OCI-LY7 (cell line): ENCODE measurements around the gene ZFHX3. TPM values are rescaled to one million over a fixed set of nuclear protein-coding genes. Genes with fewer than 3 reads are reported as not detected.

Source experiments
- BruUV-seq: library from RNA; stranded (reverse); fragments of 400-500 nt; replicated peaks from 2 replicates; lab custom pipeline; 2021; lab: Mats Ljungman, UMichigan
- CTCF ChIA-PET: fragments of 300-600 bp; sonication (Branson Sonifier 250); formaldehyde crosslinking; loops from one replicate; lab custom pipeline; 2022; ENCODE audit warnings: antibody characterized with exemption; ENCODE audit not compliant: unreplicated experiment; lab: Charles Lee
- POLR2A ChIA-PET: fragments of 300-600 bp; sonication (Branson Sonifier 250); formaldehyde crosslinking; loops from one replicate; lab custom pipeline; 2022; ENCODE audit warnings: antibody characterized with exemption; lab: Charles Lee
- DNase-seq: peaks from one replicate; pipeline ENCODE4 v3.0.0-alpha.2; 2015; ENCODE audit warnings: low spot score
- H2AFZ ChIP-seq: fragments of 200-600 bp; sonication (generic), shearing (Covaris generic); 2 replicates; pipeline ENCODE4 v1.6.1; 2014; ENCODE audit warnings: mild to moderate bottlenecking, antibody characterized with exemption, low read length, moderate library complexity
- H3K27ac ChIP-seq: fragments of 200-600 bp; sonication (generic); 2 replicates; pipeline ENCODE4 v1.5.1; 2014; ENCODE audit warnings: mixed run types, low read depth, mild to moderate bottlenecking, moderate library complexity, low read length, inconsistent platforms; ENCODE audit not compliant: poor library complexity, severe bottlenecking
- H3K36me3 ChIP-seq: fragments of 200-600 bp; sonication (generic); 2 replicates; pipeline ENCODE4 v1.6.1; 2014; ENCODE audit warnings: mild to moderate bottlenecking, antibody characterized with exemption, low read length, moderate library complexity, mixed read lengths; ENCODE audit not compliant: insufficient read depth
- H3K4me1 ChIP-seq: fragments of 200-600 bp; sonication (generic); 2 replicates; pipeline ENCODE4 v1.5.1; 2014; ENCODE audit warnings: mild to moderate bottlenecking, low read length; ENCODE audit not compliant: insufficient read depth, poor library complexity, severe bottlenecking
- H3K4me2 ChIP-seq: fragments of 200-600 bp; sonication (generic); 2 replicates; pipeline ENCODE4 v1.6.1; 2014; ENCODE audit warnings: mild to moderate bottlenecking, low read length
- H3K4me3 ChIP-seq: fragments of 200-600 bp; sonication (generic); 2 replicates; pipeline ENCODE4 v1.5.1; 2014; ENCODE audit warnings: mild to moderate bottlenecking, low read depth, low read length; ENCODE audit not compliant: poor library complexity, severe bottlenecking
- H3K79me2 ChIP-seq: fragments of 200-600 bp; sonication (generic); 2 replicates; pipeline ENCODE4 v1.6.1; 2016; ENCODE audit warnings: low read depth, mild to moderate bottlenecking, low read length, moderate library complexity, mixed read lengths; ENCODE audit not compliant: insufficient read depth
- H3K9me2 ChIP-seq: fragments of 200-600 bp; sonication (generic); 2 replicates; pipeline ENCODE4 v1.6.1; 2016; ENCODE audit warnings: mild to moderate bottlenecking, low read length, mixed read lengths; ENCODE audit not compliant: insufficient read depth
- H3K9me3 ChIP-seq: fragments of 200-600 bp; sonication (generic); 2 replicates; pipeline ENCODE4 v1.6.1; 2014; ENCODE audit warnings: mild to moderate bottlenecking, mixed run types, low read length, mixed read lengths
- H4K20me1 ChIP-seq: fragments of 200-600 bp; sonication (generic); 2 replicates; pipeline ENCODE4 v1.6.1; 2014; ENCODE audit warnings: mild to moderate bottlenecking, antibody characterized with exemption, low read length, moderate library complexity, mixed read lengths; ENCODE audit not compliant: insufficient read depth
- EZH2phosphoT487 ChIP-seq: fragments of 200-600 bp; sonication (generic); IDR thresholded peaks from 2 replicates; pipeline ENCODE4 v1.6.1; 2018; ENCODE audit warnings: low read depth, borderline replicate concordance, mild to moderate bottlenecking, mixed run types, antibody characterized with exemption, low read length, moderate library complexity, mixed read lengths
- intact Hi-C: fragments of 100-400 bp; cut with micrococcal nuclease; formaldehyde crosslinking; loops from one replicate; pipeline ENCODE4 v1.10.0; 2022; ENCODE audit not compliant: unreplicated experiment
- total RNA-seq, 2 experiments: library from RNA; depleted of rRNA in 1 of 2; stranded (reverse); fragments of >200 nt in 1 of 2; shearing (Covaris generic) in 1 of 2; gene quantifications; 2 replicates each; pipeline ENCODE4 v1.2.3, GENCODE V29; 2014 to 2022
- TF ChIP-seq, protein P1 (sequence below): fragments of 200-600 bp; sonication (generic); conservative IDR thresholded peaks from 2 replicates; pipeline ENCODE4 v1.5.1; 2014; ENCODE audit warnings: mild to moderate bottlenecking, antibody characterized with exemption, low read length, moderate library complexity, mixed read lengths

Gene ZFHX3
- total RNA-seq, 2 experiments from 2014 or later: 1.3 to 6.2 TPM

DNA sequence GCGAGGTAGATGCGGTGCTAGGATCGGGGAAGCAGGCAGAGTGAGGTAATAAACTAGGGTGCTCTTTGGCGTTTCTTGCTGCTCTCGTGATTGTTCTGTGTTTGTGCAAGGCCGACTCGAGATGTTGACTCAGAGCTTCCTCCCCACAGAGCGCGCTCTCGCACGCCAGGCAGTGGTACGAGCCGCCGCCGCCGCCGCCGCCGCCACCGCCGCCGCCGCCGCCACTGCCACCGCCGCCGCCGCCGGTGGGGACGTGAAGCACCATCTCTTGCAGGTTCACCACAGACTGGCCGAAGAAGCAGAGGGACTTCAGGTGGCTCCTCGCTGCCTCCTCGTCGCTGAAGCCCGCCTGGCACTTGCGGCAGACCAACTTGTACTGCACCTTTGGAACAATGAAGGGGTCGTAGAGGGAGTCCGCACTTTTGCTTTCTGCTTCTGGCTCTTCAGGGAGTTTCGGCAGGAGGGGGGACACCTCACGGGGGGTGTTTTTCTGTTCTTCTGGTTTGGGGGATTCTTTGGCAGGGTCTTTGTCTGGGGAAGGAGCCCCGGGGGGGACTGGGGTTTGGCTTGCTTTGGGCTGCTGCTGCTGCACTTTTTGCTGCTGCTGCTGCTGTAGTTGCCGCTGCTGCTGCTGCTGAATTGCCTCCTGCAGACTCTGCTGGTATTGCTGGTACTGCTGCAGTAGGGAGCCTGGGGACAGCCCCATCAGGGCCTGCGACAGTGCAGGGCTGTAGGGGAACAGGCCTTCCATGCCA lies 260.2 kb downstream of the ZFHX3 start:
- intact Hi-C loops: no loop called here
- no peak for DNase-seq
- H3K9me3 ChIP-seq: no peaks in the 10 kb centered on the region
- H2AFZ ChIP-seq: no peak overlapping the region
- H3K4me1 ChIP-seq: no peaks in the 10 kb centered on the region
- H4K20me1 ChIP-seq: no peaks in the 10 kb centered on the region
- H3K36me3 ChIP-seq: no peaks in the 10 kb centered on the region
- TF ChIP-seq, protein P1, sequence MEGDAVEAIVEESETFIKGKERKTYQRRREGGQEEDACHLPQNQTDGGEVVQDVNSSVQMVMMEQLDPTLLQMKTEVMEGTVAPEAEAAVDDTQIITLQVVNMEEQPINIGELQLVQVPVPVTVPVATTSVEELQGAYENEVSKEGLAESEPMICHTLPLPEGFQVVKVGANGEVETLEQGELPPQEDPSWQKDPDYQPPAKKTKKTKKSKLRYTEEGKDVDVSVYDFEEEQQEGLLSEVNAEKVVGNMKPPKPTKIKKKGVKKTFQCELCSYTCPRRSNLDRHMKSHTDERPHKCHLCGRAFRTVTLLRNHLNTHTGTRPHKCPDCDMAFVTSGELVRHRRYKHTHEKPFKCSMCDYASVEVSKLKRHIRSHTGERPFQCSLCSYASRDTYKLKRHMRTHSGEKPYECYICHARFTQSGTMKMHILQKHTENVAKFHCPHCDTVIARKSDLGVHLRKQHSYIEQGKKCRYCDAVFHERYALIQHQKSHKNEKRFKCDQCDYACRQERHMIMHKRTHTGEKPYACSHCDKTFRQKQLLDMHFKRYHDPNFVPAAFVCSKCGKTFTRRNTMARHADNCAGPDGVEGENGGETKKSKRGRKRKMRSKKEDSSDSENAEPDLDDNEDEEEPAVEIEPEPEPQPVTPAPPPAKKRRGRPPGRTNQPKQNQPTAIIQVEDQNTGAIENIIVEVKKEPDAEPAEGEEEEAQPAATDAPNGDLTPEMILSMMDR: no peak
- no peak for TF ChIP-seq EZH2phosphoT487
- no peak overlapping the region for H3K4me2 ChIP-seq
- no peaks in the 10 kb centered on the region for H3K9me2 ChIP-seq
- no peaks in the 10 kb centered on the region for H3K79me2 ChIP-seq
- POLR2A ChIA-PET: interaction anchor here (0.6 to 0.7 kb wide), 3 partner anchors 49 to 1138 kb away, joined by 3 to 5 read pairs (median 3); no protein-coding TSS in a partner anchor
- BruUV-seq: no TSS peak
- H3K4me3 ChIP-seq: no peak overlapping the region
- H3K27ac ChIP-seq: no peak overlapping the region
- CTCF ChIA-PET: no interaction called here

DNA sequence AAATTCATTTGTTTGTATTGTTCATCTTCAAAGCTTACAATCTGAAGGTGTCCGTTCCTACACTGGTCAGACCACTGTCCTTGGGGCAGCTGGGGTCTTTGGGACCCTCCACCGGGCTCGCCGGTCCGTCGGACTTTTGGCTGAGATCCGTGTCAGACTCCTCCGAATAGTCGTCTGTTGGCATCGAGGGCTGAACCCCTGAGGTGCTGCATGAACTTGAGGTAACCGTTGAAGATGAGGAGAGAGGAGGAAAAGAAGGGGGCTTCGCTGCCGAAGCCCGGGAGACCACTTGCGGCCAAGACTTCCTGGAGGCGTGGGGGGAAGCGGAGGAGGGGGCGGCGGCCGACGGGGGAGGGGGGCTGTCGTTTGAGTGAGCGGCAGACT lies 260.8 kb downstream of the ZFHX3 start:
- BruUV-seq: no TSS peak
- CTCF ChIA-PET: no interaction called here

More for the DNA sequence above, 260.8 kb downstream of the ZFHX3 start:
- Histone ChIP-seq H3K4me1 (no peaks in the 10 kb centered on the region), H3K9me3 (no peaks in the 10 kb centered on the region), H2AFZ (no peak overlapping the region), H3K36me3 (no peaks in the 10 kb centered on the region), H3K9me2 (no peaks in the 10 kb centered on the region), H3K4me3 (no peak overlapping the region), H3K4me2 (no peak overlapping the region), H4K20me1 (no peaks in the 10 kb centered on the region), H3K27ac (no peak overlapping the region), H3K79me2 (no peaks in the 10 kb centered on the region)
- DNase-seq: no peak
- intact Hi-C loops: no loop called here
- no peak for TF ChIP-seq EZH2phosphoT487
- TF ChIP-seq, protein P1: no peak
- POLR2A ChIA-PET: interaction anchor here (0.6 to 2.3 kb wide), 7 partner anchors 8 to 1259 kb away, joined by 3 to 12 read pairs (median 5); no protein-coding TSS in a partner anchor
